Stimulated activated CD4-positive, alpha-beta T cell treated with anti-CD3 and anti-CD28 coated beads, Interleukin-15, amount 100 ng/mL, for 24 hours (primary cell): ENCODE data around the gene CTAG2.
"Not testable (repeated sequence)": the region's sequence is repeated elsewhere in the genome, so short reads cannot be mapped to it uniquely, and the experiment has no call there.

ENCODE experiments used
- DNase-seq: peaks from one replicate; pipeline ENCODE4 v3.0.0-alpha.2; 2020

Gene CTAG2

DNA sequence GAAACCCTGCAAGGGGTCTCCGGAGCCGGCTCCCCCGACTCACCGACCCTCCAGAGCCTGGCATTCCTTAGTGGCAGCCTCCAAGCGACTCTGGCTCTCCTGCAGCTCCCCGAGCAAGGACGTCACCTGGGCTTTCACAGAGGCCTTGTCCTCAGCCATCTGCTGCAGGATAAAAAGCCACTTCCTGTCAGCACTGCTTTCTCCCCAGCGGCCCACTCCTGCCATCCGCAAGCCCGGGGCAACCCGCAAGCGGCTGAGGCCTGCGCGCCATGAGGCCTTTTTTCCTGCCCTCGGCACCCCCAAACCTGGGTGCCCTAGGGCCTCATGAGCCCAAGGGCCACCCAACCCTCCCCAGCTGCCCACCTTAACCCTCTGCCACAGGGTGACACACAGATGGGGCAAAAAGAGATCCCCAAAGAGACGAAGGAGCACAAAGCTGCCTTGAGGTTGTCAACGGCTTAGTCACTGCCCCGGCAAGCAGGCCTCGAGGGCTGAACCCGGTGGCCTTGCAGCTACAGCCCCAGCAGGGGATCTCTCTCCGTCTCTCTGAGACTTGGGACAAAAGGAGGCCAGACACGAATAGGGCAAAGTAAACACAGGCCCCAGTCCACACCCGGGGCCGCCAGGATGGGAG is 7.5 kb downstream of the CTAG2 start:
- not testable (repeated sequence) for DNase-seq

DNA sequence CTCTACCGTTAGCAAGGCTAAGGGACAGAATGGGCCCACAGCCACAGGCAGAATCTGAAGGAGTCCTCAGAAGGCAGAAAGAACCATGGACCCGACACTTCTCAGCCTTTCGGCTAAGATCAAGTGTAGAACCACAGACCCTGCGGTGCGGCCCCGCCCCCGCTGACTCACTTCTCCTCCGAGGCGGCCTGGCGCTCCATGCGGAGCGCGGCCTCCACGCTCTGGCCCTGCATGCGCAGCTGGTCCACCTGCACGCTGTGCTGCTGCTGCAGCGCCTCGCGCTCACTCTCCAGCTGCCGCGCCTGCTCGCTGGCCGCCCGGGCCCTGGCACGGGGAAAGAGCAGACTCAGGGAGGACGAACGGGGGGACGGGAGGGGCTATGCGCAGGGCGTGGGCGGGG is 9.7 kb downstream of the CTAG2 start:
- not testable (repeated sequence) for DNase-seq

GRCh38 chrX:154641740-154642139 is 11.6 kb downstream of the CTAG2 start:
- not testable (repeated sequence) for DNase-seq

DNA sequence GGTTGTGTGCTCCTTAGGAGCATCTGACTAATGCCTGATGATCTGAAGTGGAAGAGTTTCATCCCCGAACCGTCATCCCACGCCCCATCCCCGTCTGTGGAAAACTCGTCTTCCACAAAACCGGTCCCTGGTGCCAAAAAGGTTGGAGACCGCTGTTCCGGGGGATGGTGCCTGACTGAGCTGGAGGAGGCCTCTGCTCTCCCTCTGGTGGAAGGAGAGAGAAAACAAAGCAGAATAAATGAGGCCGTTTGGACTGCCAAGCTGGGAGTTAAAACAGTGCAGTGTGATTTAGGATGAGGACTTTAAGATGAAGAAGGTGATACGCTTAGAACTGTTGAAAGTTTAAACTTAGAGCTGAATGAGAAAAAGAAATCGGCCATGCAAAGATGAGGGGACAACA is 19.7 kb downstream of the CTAG2 start:
- DNase-seq = not testable (repeated sequence)

- DNase-seq = not testable (repeated sequence)
Measured at GRCh38 chrX:154630949-154631348, 22.4 kb downstream of the CTAG2 start.

DNA sequence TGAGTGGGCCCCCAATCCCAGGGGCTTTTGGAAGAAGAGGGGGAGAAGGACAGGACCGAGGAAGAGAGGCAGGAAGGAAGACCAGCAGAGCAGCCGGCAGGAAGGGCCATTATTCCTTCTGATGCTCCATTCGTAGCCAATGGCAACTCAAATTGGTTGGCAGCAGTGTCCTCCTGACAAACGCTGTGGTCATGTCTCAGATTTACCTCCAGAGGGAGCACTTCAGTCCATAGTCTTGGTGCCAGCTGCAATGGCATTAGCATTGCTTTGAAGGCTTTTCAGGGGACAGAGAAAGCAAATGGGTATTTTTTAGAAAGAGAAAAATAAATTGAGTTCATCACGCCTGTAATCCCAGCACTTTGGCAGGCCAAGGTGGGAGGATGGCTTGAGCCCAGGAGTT is 24.4 kb downstream of the CTAG2 start:
- not testable (repeated sequence) for DNase-seq

DNA sequence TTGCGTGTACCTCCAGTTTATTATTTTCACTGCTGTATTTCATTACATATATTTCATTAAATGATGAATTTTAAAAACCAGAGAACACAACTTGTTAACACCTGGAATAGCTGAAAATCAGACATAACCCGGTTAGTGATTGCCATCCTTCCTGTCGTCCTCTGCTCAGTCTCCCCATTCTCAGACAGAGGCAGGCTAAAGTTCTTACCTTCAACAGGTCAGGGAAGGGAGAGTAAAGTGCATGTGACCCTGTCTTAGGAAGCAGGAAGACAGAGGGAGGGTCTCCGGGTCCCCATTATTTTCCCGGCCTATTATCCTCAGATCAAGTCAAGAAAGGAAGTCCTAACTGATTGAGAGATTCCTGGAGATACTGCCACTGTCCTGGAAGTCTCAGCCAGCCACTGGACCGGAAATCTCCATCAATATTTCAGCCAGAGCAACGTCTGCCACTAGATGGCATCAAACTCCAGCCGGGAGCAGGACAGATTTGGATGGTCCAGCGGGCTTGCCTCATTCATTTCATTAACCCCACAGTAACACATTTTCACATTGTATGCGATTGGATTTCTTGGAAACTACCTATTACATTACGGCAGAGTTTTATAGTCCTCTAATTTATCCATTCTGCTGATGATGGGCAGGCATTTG is 32.5 kb downstream of the CTAG2 start:
- not testable (repeated sequence) for DNase-seq

DNA sequence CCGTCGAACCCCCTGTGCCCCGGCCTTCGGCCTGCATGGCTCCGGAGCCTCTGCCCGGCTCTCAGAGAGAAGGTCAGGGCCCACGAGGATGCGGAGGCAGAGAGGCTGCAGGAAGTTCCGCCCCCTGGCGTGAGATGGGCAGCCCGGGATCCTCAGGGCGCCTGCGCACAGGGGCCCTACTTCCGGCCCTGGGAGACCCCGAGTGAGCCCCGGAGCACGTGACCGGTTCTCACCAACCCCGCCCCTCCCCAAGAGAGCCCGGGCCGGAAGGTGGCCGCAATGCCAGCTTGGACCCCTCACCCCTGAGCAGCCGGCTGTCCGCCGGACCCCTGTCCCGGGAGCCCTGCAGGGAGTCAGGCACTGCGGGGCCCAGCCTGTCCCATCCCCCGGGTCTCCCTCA is 34.2 kb downstream of the CTAG2 start, which contains the start of gene CTAG1B:
TSS of gene CTAG1B (minus strand) at position 101 of the 400 bp plus-strand sequence. CDS start at position 37, 64 bp downstream.
- DNase-seq = not testable (repeated sequence)

DNA sequence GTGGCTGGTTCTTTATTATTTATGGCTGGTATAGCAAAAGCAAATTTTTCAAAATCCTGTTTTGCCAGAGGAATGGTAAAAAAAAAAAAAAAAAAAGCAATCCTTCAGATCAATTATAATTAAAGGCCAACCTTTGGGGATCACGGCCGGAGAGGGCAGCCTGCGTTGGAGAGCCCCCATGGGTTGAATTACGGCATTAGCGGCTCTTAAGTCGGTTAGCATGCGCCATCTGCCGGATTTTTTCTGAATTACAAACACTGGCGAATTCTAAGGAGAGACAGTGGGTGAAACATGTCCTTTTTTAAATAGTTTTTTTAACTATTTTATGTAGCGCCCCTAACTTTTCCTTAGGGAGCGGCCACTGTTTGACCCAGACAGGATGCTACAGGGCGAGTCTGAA is 39.8 kb downstream of the CTAG2 start:
- not testable (repeated sequence) for DNase-seq

DNA sequence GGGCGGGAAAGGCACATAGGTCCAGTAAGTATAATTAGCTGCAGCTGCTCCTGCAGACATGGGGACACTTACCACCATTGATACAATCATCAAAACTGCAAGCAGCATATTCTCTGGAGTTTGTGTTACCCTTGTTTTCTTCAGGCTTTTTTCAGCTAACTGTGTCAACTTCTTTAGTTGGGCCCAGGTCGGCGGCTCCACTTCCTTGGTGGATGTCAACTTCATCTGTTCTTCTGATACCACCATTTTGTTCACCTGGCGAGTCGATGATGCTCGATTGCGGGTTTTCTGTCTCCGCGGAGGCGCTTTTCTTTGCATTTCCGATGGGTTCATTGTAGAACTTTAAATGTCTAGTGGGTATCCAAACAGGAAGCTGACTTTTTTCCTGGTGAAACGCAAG is 42.2 kb downstream of the CTAG2 start:
- DNase-seq = not testable (repeated sequence)

DNA sequence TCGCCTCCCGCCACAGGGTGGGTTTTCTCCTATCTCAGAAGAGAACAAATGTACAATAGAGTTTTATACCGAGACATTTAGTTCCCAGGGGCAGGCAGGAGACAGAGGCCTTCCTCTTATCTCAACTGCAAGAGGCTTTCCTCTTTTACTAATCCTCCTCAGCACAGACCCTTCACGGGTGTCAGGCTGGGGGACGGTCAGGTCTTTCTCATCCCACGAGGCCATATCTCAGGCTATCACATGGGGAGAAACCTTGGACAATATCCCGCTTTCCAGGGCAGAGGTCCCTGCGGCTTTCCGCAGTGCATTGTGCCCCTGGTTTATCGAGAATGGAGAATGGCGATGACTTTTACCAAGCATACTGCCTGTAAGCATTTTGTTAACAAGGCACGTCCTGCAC is 44.6 kb downstream of the CTAG2 start:
- DNase-seq = not testable (repeated sequence)

DNA sequence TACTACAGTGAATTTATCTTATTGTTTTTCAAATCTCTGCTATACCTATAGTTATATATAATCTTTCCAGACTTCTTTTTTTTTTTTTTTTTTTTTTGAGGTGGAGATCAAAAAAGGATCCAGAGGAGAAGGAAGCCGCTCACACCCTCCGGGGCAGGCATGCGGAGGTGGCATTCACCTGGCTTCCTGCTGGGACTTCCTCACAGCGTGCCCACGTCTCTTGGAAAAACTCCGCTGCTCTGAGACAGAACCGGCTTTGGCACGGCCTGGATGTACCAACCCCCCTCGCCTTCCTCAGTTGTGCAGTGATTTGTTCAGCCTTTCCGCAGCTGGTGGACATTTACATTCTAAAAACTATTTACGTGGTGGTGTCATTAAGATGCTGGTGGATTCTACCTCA is 45.4 kb downstream of the CTAG2 start:
- not testable (repeated sequence) for DNase-seq

- no peak for DNase-seq
Measured at GRCh38 chrX:154607370-154607769, 46.0 kb downstream of the CTAG2 start.

GRCh38 chrX:154605566-154605965 is 47.8 kb downstream of the CTAG2 start:
- no peak for DNase-seq

GRCh38 chrX:154603438-154604430 is 49.6 kb downstream of the CTAG2 start:
- no peak for DNase-seq

DNA sequence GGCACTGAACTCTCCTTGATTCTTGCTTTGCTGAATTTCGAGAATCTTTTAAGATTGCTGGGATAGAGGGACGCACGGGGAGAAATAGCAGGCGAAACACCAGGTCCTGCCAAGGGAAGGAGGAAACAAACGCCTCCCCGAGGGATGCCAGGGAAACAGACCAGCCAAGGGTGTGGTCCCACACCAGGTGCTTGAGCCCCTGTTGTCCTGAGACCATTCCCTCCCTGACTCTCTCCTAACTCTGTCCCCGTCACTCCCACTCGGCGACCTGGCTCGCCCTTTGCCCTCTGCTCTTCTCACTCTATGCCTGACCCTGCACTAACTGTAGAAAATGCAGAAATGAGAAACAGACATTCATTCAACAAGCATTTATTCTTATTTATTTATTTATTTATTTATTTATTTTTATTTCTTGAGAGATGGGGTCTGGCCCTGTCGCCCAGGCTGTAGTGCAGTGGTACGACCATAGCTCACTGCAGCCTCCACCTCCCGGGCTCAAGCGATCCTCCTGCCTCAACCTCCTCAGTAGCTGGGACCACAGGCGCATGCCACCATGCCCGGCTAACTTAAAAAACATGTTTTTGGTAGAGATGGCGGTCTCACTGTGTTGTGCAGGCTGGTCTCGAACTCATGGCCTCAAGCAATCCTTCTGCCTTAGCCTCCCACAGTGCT is 50.5 kb downstream of the CTAG2 start:
- no peak for DNase-seq

DNA sequence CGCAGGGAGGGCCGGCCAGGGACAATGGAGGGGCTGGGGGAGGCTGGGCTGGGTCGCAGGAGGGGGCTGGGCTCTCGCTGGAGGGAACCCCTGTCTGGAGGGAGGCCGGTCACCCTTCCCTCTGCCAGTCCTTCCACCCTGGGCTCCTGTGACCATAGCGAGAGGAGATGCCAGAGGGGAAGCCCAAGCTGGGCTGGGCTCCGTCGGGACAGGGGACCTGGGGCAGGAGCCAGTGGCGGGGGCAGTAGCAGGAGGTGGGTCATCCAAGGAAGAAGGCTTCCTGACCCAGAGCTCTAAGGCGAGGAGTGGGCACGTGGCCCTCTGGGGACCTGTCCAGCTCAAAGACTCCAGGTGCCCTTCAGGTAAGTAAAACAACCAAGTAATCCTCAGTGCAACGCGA is 51.2 kb downstream of the CTAG2 start:
- DNase-seq = no peak
